ENCODE data around the gene PCDHGB1.

- TF ChIP-seq CTCF (IDR thresholded peaks at IDR 0.05) (peak in 2 of 6 experiments; percentile 23 to 39), POLR2A (IDR thresholded peaks at IDR 0.05) (peak in 1 of 4 donors; percentile 20)
Observed at GRCh38 chr5:141326088-141326854, 23.6 kb upstream of the PCDHGB1 start.

Data from esophagus squamous epithelium (tissue), 4 donors.